SK-N-SH (cell line): ENCODE data around the gene IRF9.

Experiments
- CTCF ChIP-seq: fragments of 200-600 bp; sonication (generic); IDR thresholded peaks from 2 replicates; pipeline ENCODE4 v1.6.1; 2017; ENCODE audit warnings: antibody characterized with exemption, mild to moderate bottlenecking, moderate library complexity
- EP300 ChIP-seq, 2 experiments: IDR thresholded peaks; 2 replicates each; pipeline versions ENCODE4 v1.4.0 to v1.6.1; 2012; ENCODE audit warnings: borderline replicate concordance in 1 of 2, low read depth in 1 of 2, low read length in 1 of 2
- FOXM1 ChIP-seq: IDR thresholded peaks from 2 replicates; pipeline ENCODE4 v1.4.0; 2012; ENCODE audit warnings: low read depth, mild to moderate bottlenecking
- REST ChIP-seq: IDR thresholded peaks from 2 replicates; pipeline ENCODE4 v1.6.1; 2012; ENCODE audit warnings: mild to moderate bottlenecking, low read depth, low read length, moderate library complexity

GRCh38 chr14:24176599-24176998 is 15.5 kb downstream of the IRF9 start:
- no peak for TF ChIP-seq CTCF
- TF ChIP-seq FOXM1 = no peak
- no peak for TF ChIP-seq EP300 (IDR thresholded peaks at IDR 0.05; ENCODE audit: borderline replicate concordance in 1 of 2, low read depth in 1 of 2, low read length in 1 of 2)
- TF ChIP-seq REST = no peak
